IMR-90 (cell line): ENCODE results near the gene GMPR. TPM values are rescaled to one million over a fixed set of nuclear protein-coding genes. Genes with fewer than 3 reads are reported as not detected.

Experiments
- ATAC-seq: fragments of 200-7000 bp; cut with Tn5 transposase; 2 replicates; pipeline ENCODE4 v1.9.1; 2020; ENCODE audit warnings: low read depth, mild to moderate bottlenecking, moderate library complexity
- BruUV-seq: library from RNA; stranded (reverse); fragments of 400-500 nt; replicated peaks from 2 replicates; lab custom pipeline; 2021; lab: Mats Ljungman, UMichigan
- CTCF ChIA-PET: fragments of 300-600 bp; formaldehyde crosslinking; extraction: SDS; loops from one replicate; lab custom pipeline; 2021; ENCODE audit warnings: antibody characterized with exemption; lab: Yijun Ruan, JAX
- POLR2A ChIA-PET: fragments of 300-600 bp; sonication (Branson Sonifier 250); formaldehyde crosslinking; loops from one replicate; lab custom pipeline; 2022; ENCODE audit warnings: antibody characterized with exemption; ENCODE audit not compliant: unreplicated experiment; lab: Charles Lee
- DNase-seq: peaks from one replicate; pipeline ENCODE4 v3.0.0; 2013
- H2AFZ ChIP-seq: replicated peaks from 2 replicates; pipeline ENCODE3; 2013; ENCODE audit warnings: low read length, mild to moderate bottlenecking; ENCODE audit not compliant: poor library complexity
- H2AK5ac ChIP-seq: 2 replicates; pipeline ENCODE4 v1.6.1; 2013; ENCODE audit warnings: low read depth, low read length, inconsistent platforms
- H2AK9ac ChIP-seq: replicated peaks from 2 replicates; pipeline ENCODE3; 2013; ENCODE audit warnings: mild to moderate bottlenecking, low read depth, low read length, moderate library complexity; ENCODE audit not compliant: poor library complexity
- H2BK120ac ChIP-seq: 2 replicates; pipeline ENCODE4 v1.6.1; 2013; ENCODE audit warnings: low read depth, low read length, inconsistent platforms
- H2BK15ac ChIP-seq: 3 replicates; pipeline ENCODE4 v1.6.1; 2013; ENCODE audit warnings: low read depth, low read length, inconsistent platforms
- H2BK20ac ChIP-seq: 2 replicates; pipeline ENCODE4 v1.6.1; 2013; ENCODE audit warnings: low read depth, mild to moderate bottlenecking, inconsistent platforms, low read length, moderate library complexity
- H2BK5ac ChIP-seq: 2 replicates; pipeline ENCODE4 v1.6.1; 2013; ENCODE audit warnings: mild to moderate bottlenecking, low read depth, low read length, inconsistent platforms; ENCODE audit not compliant: poor library complexity, severe bottlenecking
- H3K14ac ChIP-seq: replicated peaks from 2 replicates; pipeline ENCODE4 v1.6.1; 2013; ENCODE audit warnings: low read depth, low read length, inconsistent platforms
- H3K18ac ChIP-seq: 2 replicates; pipeline ENCODE4 v1.6.1; 2013; ENCODE audit warnings: low read depth, low read length, control low read depth
- H3K23ac ChIP-seq: 2 replicates; pipeline ENCODE4 v1.6.1; 2013; ENCODE audit warnings: low read depth, low read length, inconsistent platforms
- H3K27ac ChIP-seq: 2 replicates; pipeline ENCODE4 v1.5.1; 2013; ENCODE audit warnings: mild to moderate bottlenecking, control low read depth, low read length; ENCODE audit not compliant: insufficient read depth
- H3K27me3 ChIP-seq: 2 replicates; pipeline ENCODE4 v1.6.1; 2013; ENCODE audit warnings: low read length; ENCODE audit not compliant: control insufficient read depth, insufficient read depth
- H3K36me3 ChIP-seq: 2 replicates; pipeline ENCODE4 v1.6.1; 2013; ENCODE audit warnings: low read length, mixed read lengths; ENCODE audit not compliant: control insufficient read depth, insufficient read depth
- H3K4ac ChIP-seq: 2 replicates; pipeline ENCODE4 v1.6.1; 2013; ENCODE audit warnings: low read depth, low read length, inconsistent platforms
- H3K4me1 ChIP-seq: 2 replicates; pipeline ENCODE4 v1.6.1; 2013; ENCODE audit warnings: low read length, mixed read lengths; ENCODE audit not compliant: control insufficient read depth, insufficient read depth
- H3K4me2 ChIP-seq: 2 replicates; pipeline ENCODE4 v1.6.1; 2013; ENCODE audit warnings: low read depth, mild to moderate bottlenecking, control low read depth, low read length, moderate library complexity
- H3K4me3 ChIP-seq: 2 replicates; pipeline ENCODE4 v1.5.1; 2013; ENCODE audit warnings: low read depth, mild to moderate bottlenecking, control low read depth, low read length, moderate library complexity; ENCODE audit not compliant: insufficient read depth
- H3K56ac ChIP-seq: 2 replicates; pipeline ENCODE4 v1.6.1; 2013; ENCODE audit warnings: low read length, inconsistent platforms; ENCODE audit not compliant: insufficient read depth; ENCODE audit errors: extremely low read depth
- H3K79me1 ChIP-seq, 2 experiments: 2 replicates each; pipeline ENCODE4 v1.6.1; 2013; ENCODE audit warnings: low read length in 2 of 2, inconsistent platforms in 1 of 2, low read depth in 1 of 2
- H3K9ac ChIP-seq: 2 replicates; pipeline ENCODE4 v1.6.1; 2013; ENCODE audit warnings: low read depth, low read length, control low read depth
- H3K9me1 ChIP-seq: 2 replicates; pipeline ENCODE4 v1.6.1; 2013; ENCODE audit warnings: low read length, inconsistent platforms; ENCODE audit not compliant: insufficient read depth
- H3K9me3 ChIP-seq: 2 replicates; pipeline ENCODE4 v1.6.1; 2013; ENCODE audit warnings: low read length; ENCODE audit not compliant: control insufficient read depth, insufficient read depth
- H4K20me1 ChIP-seq: 2 replicates; pipeline ENCODE4 v1.6.1; 2013; ENCODE audit warnings: low read length, inconsistent platforms; ENCODE audit not compliant: insufficient read depth
- H4K5ac ChIP-seq: 2 replicates; pipeline ENCODE4 v1.6.1; 2013; ENCODE audit warnings: mild to moderate bottlenecking, low read depth, low read length, control low read depth
- H4K8ac ChIP-seq, 2 experiments: 2 replicates each; pipeline ENCODE4 v1.6.1; 2013; ENCODE audit warnings: low read depth in 2 of 2, low read length in 2 of 2, control low read depth in 1 of 2, inconsistent platforms in 1 of 2
- H4K91ac ChIP-seq: 2 replicates; pipeline ENCODE4 v1.6.1; 2013; ENCODE audit warnings: low read depth, low read length, inconsistent platforms; ENCODE audit not compliant: insufficient read depth
- BHLHE40 ChIP-seq: fragments of 150-350 bp; IDR thresholded peaks from 2 replicates; pipeline ENCODE4 v1.6.1; 2016; ENCODE audit warnings: mild to moderate bottlenecking, low read depth, low read length
- FOS ChIP-seq: fragments of 150-350 bp; IDR thresholded peaks from 2 replicates; pipeline ENCODE4 v1.6.1; 2016; ENCODE audit warnings: low read depth, low read length
- MAFK ChIP-seq: IDR thresholded peaks from 2 replicates; pipeline ENCODE4 v1.6.1; 2012; ENCODE audit warnings: low read depth, low read length, improper control_type of control experiment
- MAZ ChIP-seq: IDR thresholded peaks from 2 replicates; pipeline ENCODE4 v1.6.1; 2012; ENCODE audit warnings: low read depth, mild to moderate bottlenecking, low read length, improper control_type of control experiment, moderate library complexity, borderline replicate concordance
- MXI1 ChIP-seq: IDR thresholded peaks from 2 replicates; pipeline ENCODE4 v1.6.1; 2012; ENCODE audit warnings: low read depth, mild to moderate bottlenecking, low read length, moderate library complexity, borderline replicate concordance
- NFE2L2 ChIP-seq: fragments of 150-350 bp; IDR thresholded peaks from 2 replicates; pipeline ENCODE4 v1.6.1; 2016; ENCODE audit warnings: low read depth, mild to moderate bottlenecking, low read length
- POLR2A ChIP-seq: IDR thresholded peaks from 2 replicates; pipeline ENCODE4 v1.6.1; 2012; ENCODE audit warnings: mild to moderate bottlenecking, low read depth, low read length
- RCOR1 ChIP-seq: IDR thresholded peaks from 2 replicates; pipeline ENCODE4 v1.6.1; 2012; ENCODE audit warnings: mild to moderate bottlenecking, low read length, improper control_type of control experiment; ENCODE audit not compliant: insufficient replicate concordance
- RFX5 ChIP-seq: IDR thresholded peaks from 2 replicates; pipeline ENCODE4 v1.8.0; 2012; ENCODE audit warnings: low read depth, mild to moderate bottlenecking, low read length, moderate library complexity
- WGBS, 2 experiments: methylation state at CpG; one replicate each; pipeline versions ENCODE4 v1.1.5 to v1.1.7; 2013; ENCODE audit warnings: missing lambda C conversion rate in 2 of 2; ENCODE audit not compliant: insufficient read length in 1 of 2; ENCODE audit errors: extremely low coverage in 2 of 2; 5-methylcytosine and 5-hydroxymethylcytosine counted together
- dilution Hi-C: fragments of 300-500 bp; cut with HindIII; formaldehyde crosslinking; loops from one replicate; pipeline ENCODE4 v1.14.3; 2018; ENCODE audit warnings: low sequenced_read_pairs; ENCODE audit not compliant: unreplicated experiment
- in situ Hi-C: fragments of 300-500 bp; cut with MboI; formaldehyde crosslinking; loops from 3 replicates; pipeline ENCODE4 v1.14.3; 2019; ENCODE audit warnings: low sequenced_read_pairs, inconsistent platforms, mixed read lengths
- intact Hi-C: fragments of 100-400 bp; cut with micrococcal nuclease; formaldehyde crosslinking; loops from 2 replicates; pipeline ENCODE4 v1.10.0; 2022
- polyA plus RNA-seq, 3 experiments: library from polyadenylated mRNA; depleted of rRNA; stranded (reverse); fragments of >200 nt; gene quantifications; 2 replicates each; pipeline ENCODE4 v1.2.3, GENCODE V29; 2012; ENCODE audit warnings: low replicate concordance in 1 of 3
- total RNA-seq: library from RNA; depleted of rRNA; stranded (reverse); fragments of >200 nt; gene quantifications from 2 replicates; pipeline ENCODE4 v1.2.3, GENCODE V29; 2012
- TF ChIP-seq, protein P1 (sequence below): fragments of 150-350 bp; IDR thresholded peaks from 2 replicates; pipeline ENCODE4 v1.6.1; 2017; ENCODE audit warnings: mild to moderate bottlenecking, antibody characterized with exemption, low read length, low read depth
- TF ChIP-seq, protein P2 (sequence below): fragments of 150-350 bp; IDR thresholded peaks from 2 replicates; pipeline ENCODE4 v1.6.1; 2016; ENCODE audit warnings: low read depth, mild to moderate bottlenecking, low read length, moderate library complexity, borderline replicate concordance

Gene GMPR
- total and polyA plus RNA-seq, 2 of the 4 experiments (the other 2 are of a cell fraction) = 6.3 to 8.6 TPM

DNA sequence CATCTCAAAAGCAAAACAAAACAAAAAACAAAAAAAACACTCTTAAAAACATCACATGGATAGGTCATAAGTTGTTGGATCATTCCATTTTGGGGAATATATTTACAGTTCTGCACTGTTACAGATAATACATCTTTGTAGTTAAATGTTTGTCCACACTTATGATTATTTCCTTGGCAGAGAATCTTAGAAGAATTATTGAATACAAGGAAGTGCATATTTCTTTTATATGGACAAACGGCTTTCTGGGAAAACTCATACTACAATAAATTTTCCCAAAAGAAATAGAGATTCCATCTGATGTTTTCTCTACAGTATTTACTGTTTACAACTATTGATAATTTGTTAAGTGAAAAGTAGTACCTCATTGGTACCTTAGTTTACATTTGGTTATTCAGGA, 33.8 kb downstream of the GMPR start:
- Histone ChIP-seq H3K4me1 (peaks cover 6% of the 10 kb centered on the region), H3K56ac (no peak overlapping the region), H3K9ac (no peak overlapping the region), H2BK20ac (no peak overlapping the region), H4K20me1 (no peaks in the 10 kb centered on the region), H3K4me3 (no peak overlapping the region), H2AK9ac (no peak overlapping the region), H2AFZ (no peak overlapping the region), H2BK120ac (no peak overlapping the region), H3K9me1 (peaks cover 12% of the 10 kb centered on the region; the same call in 1 of the 2 replicates), H3K79me1 (peaks cover 0 to 3% of the 10 kb centered on the region in 2 experiments; a peak in 1 of 4 replicates), H4K91ac (no peak overlapping the region), H3K9me3 (no peaks in the 10 kb centered on the region), H3K27ac (no peak overlapping the region), H3K36me3 (no peaks in the 10 kb centered on the region), H3K4me2 (no peak overlapping the region), H3K23ac (no peak overlapping the region), H3K27me3 (no peaks in the 10 kb centered on the region), H2BK5ac (no peak overlapping the region), H3K4ac (no peak overlapping the region), H4K5ac (no peak overlapping the region), H3K14ac (no peak overlapping the region), H4K8ac (no peak overlapping the region), H3K18ac (no peak overlapping the region), H2AK5ac (no peak overlapping the region), H2BK15ac (no peak overlapping the region)
- intact Hi-C loops = no loop called here
- ChIA-PET POLR2A (no interaction called here), CTCF (interaction anchor here (0.6 to 1.7 kb wide), 2 partner anchors 14 to 30 kb away, joined by 4 to 7 read pairs; no protein-coding TSS in a partner anchor)
- in situ Hi-C loops = no loop called here
- DNase-seq (no peak), ATAC-seq (no peak)
- dilution Hi-C loops = no loop called here
- no peak for TF ChIP-seq NFE2L2
- TF ChIP-seq FOS = no peak
- TF ChIP-seq MAFK = no peak
- TF ChIP-seq, protein P1, sequence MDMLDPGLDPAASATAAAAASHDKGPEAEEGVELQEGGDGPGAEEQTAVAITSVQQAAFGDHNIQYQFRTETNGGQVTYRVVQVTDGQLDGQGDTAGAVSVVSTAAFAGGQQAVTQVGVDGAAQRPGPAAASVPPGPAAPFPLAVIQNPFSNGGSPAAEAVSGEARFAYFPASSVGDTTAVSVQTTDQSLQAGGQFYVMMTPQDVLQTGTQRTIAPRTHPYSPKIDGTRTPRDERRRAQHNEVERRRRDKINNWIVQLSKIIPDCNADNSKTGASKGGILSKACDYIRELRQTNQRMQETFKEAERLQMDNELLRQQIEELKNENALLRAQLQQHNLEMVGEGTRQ = no peak
- TF ChIP-seq BHLHE40 = no peak
- TF ChIP-seq RCOR1 = no peak
- no peak for TF ChIP-seq RFX5
- no peak for TF ChIP-seq POLR2A
- TF ChIP-seq, protein P2, sequence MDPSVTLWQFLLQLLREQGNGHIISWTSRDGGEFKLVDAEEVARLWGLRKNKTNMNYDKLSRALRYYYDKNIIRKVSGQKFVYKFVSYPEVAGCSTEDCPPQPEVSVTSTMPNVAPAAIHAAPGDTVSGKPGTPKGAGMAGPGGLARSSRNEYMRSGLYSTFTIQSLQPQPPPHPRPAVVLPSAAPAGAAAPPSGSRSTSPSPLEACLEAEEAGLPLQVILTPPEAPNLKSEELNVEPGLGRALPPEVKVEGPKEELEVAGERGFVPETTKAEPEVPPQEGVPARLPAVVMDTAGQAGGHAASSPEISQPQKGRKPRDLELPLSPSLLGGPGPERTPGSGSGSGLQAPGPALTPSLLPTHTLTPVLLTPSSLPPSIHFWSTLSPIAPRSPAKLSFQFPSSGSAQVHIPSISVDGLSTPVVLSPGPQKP = no peak
- TF ChIP-seq MXI1 = no peak
- TF ChIP-seq MAZ = no peak
- no TSS peak for BruUV-seq
- WGBS, 2 experiments = no CpG with 5 or more reads among the region's 1 CpG
